AG04450 (cell line): ENCODE results near the gene ZNF335. TPM values are rescaled to one million over a fixed set of nuclear protein-coding genes. Genes with fewer than 3 reads are reported as not detected.

Source experiments
- CTCF ChIA-PET: fragments of 300-600, 350-600 bp; formaldehyde crosslinking; extraction: SDS; loops from one replicate; lab custom pipeline; 2022; ENCODE audit warnings: antibody characterized with exemption, inconsistent platforms; lab: Charles Lee
- POLR2A ChIA-PET: fragments of 350-600 bp; formaldehyde crosslinking; extraction: SDS; loops from one replicate; lab custom pipeline; 2021; ENCODE audit warnings: antibody characterized with exemption, inconsistent platforms; lab: Yijun Ruan, JAX
- DNase-seq: peaks from one replicate; pipeline ENCODE4 v3.0.0-alpha.2; 2011; ENCODE audit warnings: low read depth, low spot score
- H3K27ac ChIP-seq: one replicate; pipeline ENCODE4 v1.5.1; 2012; ENCODE audit warnings: low read depth, low read length, control low read depth
- H3K27me3 ChIP-seq: one replicate; pipeline ENCODE4 v1.6.0; 2012; ENCODE audit warnings: low read length; ENCODE audit not compliant: control insufficient read depth, insufficient read depth
- H3K4me3 ChIP-seq: 2 replicates; pipeline ENCODE4 v1.5.1; 2011; ENCODE audit warnings: mild to moderate bottlenecking, low read depth, low read length, control low read depth
- H3K9me3 ChIP-seq: 2 replicates; pipeline ENCODE4 v1.5.1; 2012; ENCODE audit warnings: low read length; ENCODE audit not compliant: control insufficient read depth, insufficient read depth
- polyA plus RNA-seq: library from polyadenylated mRNA; depleted of rRNA; stranded (reverse); fragments of >200 nt; gene quantifications from 2 replicates; pipeline ENCODE4 v1.2.3, GENCODE V29; 2011
- TF ChIP-seq, protein P1 (sequence below): IDR thresholded peaks from 2 replicates; pipeline ENCODE4 v1.5.1; 2011; ENCODE audit warnings: low read depth, low read length, control low read depth, inconsistent platforms

Gene ZNF335
- polyA plus RNA-seq, 1 experiment = 5.5 TPM

DNA sequence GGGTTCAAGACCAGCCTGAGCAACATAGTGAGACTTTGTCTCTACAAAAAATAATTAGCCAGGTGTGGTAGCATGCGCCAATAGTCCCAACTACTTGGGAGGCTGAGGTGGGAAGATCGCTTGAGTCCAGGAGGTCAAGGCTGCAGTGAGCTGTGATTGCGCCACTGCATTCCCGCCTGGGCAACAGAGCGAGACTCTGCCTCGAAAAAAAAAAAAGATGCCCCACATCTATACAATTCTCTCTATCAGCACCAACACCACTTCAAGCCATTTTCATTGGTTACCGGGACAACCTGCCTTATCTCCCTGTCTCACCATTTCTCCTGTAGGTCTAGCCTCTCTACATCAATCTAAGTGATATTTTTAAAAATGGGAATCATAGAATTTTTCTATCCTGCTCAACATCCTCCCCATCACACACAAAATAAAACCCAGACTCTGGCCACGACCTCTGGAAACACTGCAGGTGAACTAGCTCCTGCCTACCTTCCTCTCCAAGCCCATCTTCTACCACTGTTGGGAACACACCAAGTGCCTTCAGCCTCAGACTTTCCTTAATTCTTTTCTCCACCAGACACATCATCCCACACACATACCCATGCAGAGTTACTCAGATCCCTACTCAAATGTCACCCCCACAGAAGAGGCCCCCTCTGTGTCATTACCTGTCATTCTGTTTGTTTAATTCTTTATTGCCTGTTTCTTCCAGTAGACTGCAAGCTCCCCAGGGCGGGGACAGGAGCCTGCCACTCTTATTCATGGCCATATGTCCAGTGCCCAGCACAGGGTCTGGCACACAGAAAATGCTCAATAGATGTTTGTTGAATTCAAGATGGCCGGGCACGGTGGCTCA, 50.4 kb downstream of the ZNF335 start:
- H3K4me3 ChIP-seq = no peak overlapping the region
- ChIA-PET CTCF (interaction anchor here (0.6 to 1.6 kb wide), 3 partner anchors 13 to 122 kb away, joined by 3 to 5 read pairs (median 4); partner anchors contain the start of gene PCIF1), POLR2A (interaction anchor here (1.5 to 2.5 kb wide), 2 partner anchors 11 to 12 kb away, joined by 4 to 11 read pairs; no protein-coding TSS in a partner anchor)

DNA sequence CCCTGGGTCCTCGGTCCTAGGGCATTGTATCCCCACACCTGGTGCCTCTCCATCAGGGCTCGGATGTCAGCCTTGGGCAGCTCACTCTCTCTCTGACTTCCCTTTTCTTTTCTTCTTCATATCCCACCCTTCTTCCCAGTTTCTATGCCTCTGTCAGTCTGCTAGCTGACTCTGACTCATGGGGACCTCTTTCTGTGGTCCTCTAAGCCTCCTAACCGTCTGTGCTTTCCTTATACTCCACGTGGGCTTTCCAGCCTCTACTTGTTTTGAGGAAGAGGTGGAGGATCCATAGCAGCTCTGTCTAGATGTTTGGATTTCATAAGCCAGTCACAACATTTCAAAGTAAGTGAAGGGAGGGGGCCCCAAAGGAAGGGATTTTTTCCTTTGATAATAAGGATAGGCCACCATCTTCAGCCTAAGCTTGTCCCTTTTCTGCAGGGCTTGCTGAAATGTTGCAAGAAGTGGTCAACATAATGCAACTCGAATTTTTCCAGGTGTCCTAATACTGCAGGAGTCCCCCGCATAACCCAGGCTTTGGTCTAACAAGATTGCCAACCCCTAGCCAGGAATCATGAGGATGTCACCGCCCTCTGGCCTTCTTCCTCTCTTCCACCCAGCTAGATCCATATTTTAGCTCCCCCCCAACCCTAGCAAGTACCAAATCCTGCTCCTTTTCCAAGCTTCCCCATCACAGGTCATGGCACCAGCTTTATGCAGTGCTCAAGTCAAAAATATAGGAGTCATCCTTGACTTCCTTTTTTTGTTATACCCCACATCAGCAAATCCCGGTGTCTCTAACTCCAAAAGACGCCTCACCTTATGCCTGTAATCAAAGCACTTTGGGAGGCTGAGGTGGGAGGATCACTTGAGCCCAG, 51.3 kb downstream of the ZNF335 start:
- H3K9me3 ChIP-seq = no peaks in the 10 kb centered on the region
- H3K27ac ChIP-seq = peak overlapping the region; percentile 86
- no peaks in the 10 kb centered on the region for H3K27me3 ChIP-seq
- TF ChIP-seq, protein P1, sequence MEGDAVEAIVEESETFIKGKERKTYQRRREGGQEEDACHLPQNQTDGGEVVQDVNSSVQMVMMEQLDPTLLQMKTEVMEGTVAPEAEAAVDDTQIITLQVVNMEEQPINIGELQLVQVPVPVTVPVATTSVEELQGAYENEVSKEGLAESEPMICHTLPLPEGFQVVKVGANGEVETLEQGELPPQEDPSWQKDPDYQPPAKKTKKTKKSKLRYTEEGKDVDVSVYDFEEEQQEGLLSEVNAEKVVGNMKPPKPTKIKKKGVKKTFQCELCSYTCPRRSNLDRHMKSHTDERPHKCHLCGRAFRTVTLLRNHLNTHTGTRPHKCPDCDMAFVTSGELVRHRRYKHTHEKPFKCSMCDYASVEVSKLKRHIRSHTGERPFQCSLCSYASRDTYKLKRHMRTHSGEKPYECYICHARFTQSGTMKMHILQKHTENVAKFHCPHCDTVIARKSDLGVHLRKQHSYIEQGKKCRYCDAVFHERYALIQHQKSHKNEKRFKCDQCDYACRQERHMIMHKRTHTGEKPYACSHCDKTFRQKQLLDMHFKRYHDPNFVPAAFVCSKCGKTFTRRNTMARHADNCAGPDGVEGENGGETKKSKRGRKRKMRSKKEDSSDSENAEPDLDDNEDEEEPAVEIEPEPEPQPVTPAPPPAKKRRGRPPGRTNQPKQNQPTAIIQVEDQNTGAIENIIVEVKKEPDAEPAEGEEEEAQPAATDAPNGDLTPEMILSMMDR = no peak
- DNase-seq = no peak
- POLR2A ChIA-PET = interaction anchor here (1.0 to 3.5 kb wide), 6 partner anchors 9 to 103 kb away, joined by 3 to 36 read pairs (median 6); partner anchors contain the start of genes PCIF1 and PLTP
- peak overlapping the region; percentile 7; the same call in 1 of the 2 replicates for H3K4me3 ChIP-seq
- CTCF ChIA-PET = interaction anchor here (1.1 to 2.7 kb wide), 2 partner anchors 13 to 49 kb away, joined by 3 to 12 read pairs; no protein-coding TSS in a partner anchor

More for the DNA sequence above, 50.4 kb downstream of the ZNF335 start:
- Histone ChIP-seq H3K9me3 (no peaks in the 10 kb centered on the region), H3K27me3 (no peaks in the 10 kb centered on the region), H3K27ac (no peak overlapping the region)
- TF ChIP-seq, protein P1 = no peak
- no peak for DNase-seq

DNA sequence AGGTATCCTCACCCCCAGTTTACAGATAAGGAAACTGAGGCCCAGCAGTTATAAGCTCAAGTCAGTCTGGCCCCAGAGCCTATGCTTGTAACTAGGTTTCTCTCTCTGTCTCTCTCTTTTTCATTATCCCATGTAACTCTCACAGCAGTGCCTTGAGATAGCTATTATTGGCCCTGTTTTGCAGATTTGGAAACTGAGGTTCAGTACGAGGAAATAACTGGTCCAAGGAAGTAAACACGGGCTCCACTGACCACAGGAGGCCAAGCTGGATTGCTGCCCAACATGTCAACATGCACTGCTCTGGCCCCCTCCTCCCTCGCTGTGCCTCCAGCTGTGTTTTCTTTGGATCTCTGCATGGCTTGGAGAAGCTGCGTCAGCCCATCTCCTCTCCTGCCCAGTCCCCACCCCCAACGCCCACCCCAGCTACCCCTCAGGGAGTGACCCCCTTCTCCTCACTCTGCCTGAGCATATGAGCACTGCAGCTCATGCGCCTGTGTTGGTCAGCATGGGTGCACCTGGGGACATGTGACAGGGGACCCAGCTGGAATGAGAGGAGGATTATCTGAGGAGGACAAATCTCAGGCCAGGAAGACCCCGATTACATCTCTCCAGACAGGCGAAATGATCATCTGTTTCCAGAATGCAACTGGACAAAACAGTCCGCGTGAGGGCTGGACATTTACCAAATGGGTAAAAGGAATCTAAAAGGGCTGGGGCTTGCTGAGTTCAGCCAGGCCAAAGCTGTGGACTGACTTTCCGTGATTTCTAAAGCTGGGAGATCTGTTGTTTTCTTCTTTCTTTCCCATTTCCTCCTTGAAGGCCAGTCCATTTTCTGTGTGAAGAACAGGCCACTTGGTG, 52.2 kb downstream of the ZNF335 start:
- TF ChIP-seq, protein P1 = no peak
- ChIA-PET POLR2A (interaction anchor here (0.6 to 3.5 kb wide), 9 partner anchors 8 to 102 kb away, joined by 3 to 36 read pairs (median 6); partner anchors contain the start of genes PCIF1 and PLTP), CTCF (interaction anchor here (1.1 to 2.7 kb wide), 2 partner anchors 14 to 50 kb away, joined by 3 to 12 read pairs; no protein-coding TSS in a partner anchor)
- peak; percentile 82 for DNase-seq
- Histone ChIP-seq H3K9me3 (no peaks in the 10 kb centered on the region), H3K27me3 (no peaks in the 10 kb centered on the region), H3K4me3 (no peak overlapping the region; the same call in 1 of the 2 replicates), H3K27ac (peak overlapping the region; percentile 86)

DNA sequence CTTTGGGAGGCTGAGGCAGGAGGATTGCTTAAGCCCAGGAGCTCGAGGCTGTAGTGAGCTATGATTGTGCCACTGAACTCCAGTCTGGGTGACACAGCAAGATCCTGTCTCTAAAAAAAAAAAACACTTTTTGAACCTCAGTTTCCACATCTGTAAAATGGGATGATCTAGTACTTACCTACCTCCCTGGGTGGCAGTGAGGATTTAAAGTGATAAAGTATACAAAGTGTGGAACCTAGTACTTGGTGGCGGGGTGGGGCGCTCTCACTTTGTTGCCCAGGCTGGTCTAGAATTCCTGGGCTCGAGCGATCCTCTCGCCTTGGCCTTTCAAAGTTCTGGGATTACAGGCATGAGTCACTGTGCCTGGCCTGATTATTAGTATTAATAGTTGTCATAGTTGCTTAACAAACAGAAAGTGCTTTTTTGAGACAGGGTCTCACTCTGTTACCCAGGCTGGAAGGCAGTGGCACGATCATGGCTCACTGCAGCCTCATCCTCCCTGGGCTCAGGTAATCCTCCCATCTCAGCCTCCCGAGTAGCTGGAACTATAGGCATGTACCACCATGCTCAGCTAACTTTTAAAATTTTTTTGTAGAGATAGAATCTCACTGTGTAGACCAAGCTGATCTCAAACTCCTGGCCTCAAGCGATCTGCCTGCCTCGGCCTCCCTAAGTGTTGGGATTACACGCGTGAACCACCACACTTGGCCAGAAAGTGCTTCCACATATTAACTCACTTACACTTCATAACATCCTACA, 53.0 kb downstream of the ZNF335 start:
- POLR2A ChIA-PET = interaction anchor here (0.6 to 3.5 kb wide), 9 partner anchors 8 to 52 kb away, joined by 3 to 36 read pairs (median 6); partner anchors contain the start of genes PCIF1 and ZNF335
- TF ChIP-seq, protein P1 = no peak

More for the DNA sequence above, 53.0 kb downstream of the ZNF335 start:
- Histone ChIP-seq H3K27me3 (no peaks in the 10 kb centered on the region), H3K27ac (peak overlapping the region; percentile 76), H3K4me3 (no peak overlapping the region), H3K9me3 (no peaks in the 10 kb centered on the region)
- CTCF ChIA-PET = interaction anchor here (2.7 kb wide), 1 partner anchor 51 kb away, joined by 12 read pairs; no protein-coding TSS in a partner anchor
- DNase-seq = no peak
